GM20000 (cell line): ENCODE results near the gene SCNN1B.
"Not testable (repeated sequence)": the region's sequence is repeated elsewhere in the genome, so short reads cannot be mapped to it uniquely, and the experiment has no call there.

Source experiments
- DNase-seq: peaks from one replicate; pipeline ENCODE4 v3.0.0; 2012; ENCODE audit warnings: low spot score
- CTCF ChIP-seq: IDR thresholded peaks from 2 replicates; pipeline ENCODE4 v1.5.1; 2012; ENCODE audit warnings: mild to moderate bottlenecking, control low read depth; ENCODE audit errors: extremely low read depth, missing control alignments

SCNN1B gene

GRCh38 chr16:23302045-23302956 lies at the start of gene SCNN1B:
Gene SCNN1B, plus strand, starts transcription at chr16:23302302. Its CDS starts 46,298 bp downstream, at chr16:23348600.
- DNase-seq = peak; percentile 45
- no peak for TF ChIP-seq CTCF

- no peak for TF ChIP-seq CTCF
These were observed 49.8 kb upstream of the SCNN1B start for GRCh38 chr16:23252310-23252709.

GRCh38 chr16:23253650-23254049 lies 48.5 kb upstream of the SCNN1B start:
- DNase-seq = not testable (repeated sequence)

More at GRCh38 chr16:23252310-23252709, 49.8 kb upstream of the SCNN1B start:
- no peak for DNase-seq

- no peak for TF ChIP-seq CTCF
- no peak for DNase-seq
These were observed 47.8 kb upstream of the SCNN1B start for GRCh38 chr16:23254338-23254737.

- no peak for DNase-seq
- no peak for TF ChIP-seq CTCF
These were observed 47.1 kb upstream of the SCNN1B start for GRCh38 chr16:23255000-23255399.

- DNase-seq = no peak
- no peak for TF ChIP-seq CTCF
These were observed 45.7 kb upstream of the SCNN1B start for GRCh38 chr16:23256440-23256839.

GRCh38 chr16:23257682-23258081 lies 44.4 kb upstream of the SCNN1B start:
- DNase-seq = no peak
- TF ChIP-seq CTCF = no peak

GRCh38 chr16:23258919-23259237 lies 43.2 kb upstream of the SCNN1B start:
- no peak for DNase-seq
- TF ChIP-seq CTCF = no peak
